Stimulated activated effector memory CD8-positive, alpha-beta T cell treated with anti-CD3 and anti-CD28 coated beads, Interleukin-12 subunit alpha, Interleukin-12 subunit beta, amount 100 ng/mL, for 72 hours (primary cell): ENCODE data around the gene CCL4.

Source experiments
- ATAC-seq: fragments of 150-1000 bp; cut with Tn5 transposase; 2 replicates; pipeline ENCODE4 v1.10.0; 2021
- DNase-seq, 2 donors: peaks; one replicate each; pipeline ENCODE4 v3.0.0; 2021 to 2022; ENCODE audit warnings: low spot score in 2 of 2
- H3K27ac Mint-ChIP-seq: one replicate; pipeline ENCODE4 v1.8.0; 2022; ENCODE audit warnings: mild to moderate bottlenecking, mixed read lengths
- H3K36me3 Mint-ChIP-seq: one replicate; pipeline ENCODE4 v1.8.0; 2022; ENCODE audit warnings: mild to moderate bottlenecking, mixed read lengths
- H3K4me1 Mint-ChIP-seq: one replicate; pipeline ENCODE4 v1.8.0; 2022; ENCODE audit warnings: mixed read lengths
- H3K4me3 Mint-ChIP-seq: one replicate; pipeline ENCODE4 v1.8.0; 2022; ENCODE audit warnings: mild to moderate bottlenecking, mixed read lengths
- H3K9me3 Mint-ChIP-seq: one replicate; pipeline ENCODE4 v1.8.0; 2022; ENCODE audit warnings: mixed read lengths

The CCL4 gene

GRCh38 chr17:36135465-36135864, 31.8 kb downstream of the CCL4 start:
- no peak for ATAC-seq
- peaks cover 35% of the 10 kb centered on the region for H3K4me1 Mint-ChIP-seq
- no peaks in the 10 kb centered on the region for H3K9me3 Mint-ChIP-seq
- H3K4me3 Mint-ChIP-seq: no peak overlapping the region
- H3K27ac Mint-ChIP-seq: peak overlapping the region; percentile 67
- peaks cover 53% of the 10 kb centered on the region for H3K36me3 Mint-ChIP-seq
- no peak for DNase-seq

GRCh38 chr17:36136036-36136435, 32.4 kb downstream of the CCL4 start:
- Mint-ChIP-seq H3K4me3 (no peak overlapping the region), H3K27ac (peak overlapping the region; percentile 67), H3K4me1 (peaks cover 38% of the 10 kb centered on the region), H3K36me3 (peaks cover 47% of the 10 kb centered on the region), H3K9me3 (no peaks in the 10 kb centered on the region)
- DNase-seq: no peak
- ATAC-seq: no peak

DNA sequence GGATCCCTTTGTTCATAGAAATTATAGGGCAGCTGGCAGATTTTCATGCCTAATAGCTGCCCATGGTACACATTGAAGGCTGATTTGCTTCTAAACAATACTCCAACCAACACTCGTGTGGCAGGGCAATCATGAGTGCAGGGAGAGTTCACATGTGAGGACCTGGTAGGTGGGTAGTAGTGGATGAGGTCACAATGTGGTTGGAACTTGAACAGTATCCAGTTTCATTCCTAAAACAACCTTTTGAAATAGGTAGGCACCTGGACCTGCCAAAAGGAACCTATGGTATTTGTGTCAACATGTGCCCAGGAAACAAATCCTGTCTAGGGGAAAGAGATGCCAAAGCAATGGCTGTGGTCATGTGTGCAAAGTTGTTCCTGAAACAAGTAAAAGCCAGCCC, 32.8 kb downstream of the CCL4 start:
- Mint-ChIP-seq H3K36me3 (peaks cover 43% of the 10 kb centered on the region), H3K4me3 (no peak overlapping the region), H3K9me3 (no peaks in the 10 kb centered on the region), H3K4me1 (peaks cover 42% of the 10 kb centered on the region), H3K27ac (peak overlapping the region; percentile 67)
- DNase-seq: no peak
- no peak for ATAC-seq

GRCh38 chr17:36142235-36142634, 38.6 kb downstream of the CCL4 start:
- Mint-ChIP-seq H3K9me3 (no peaks in the 10 kb centered on the region), H3K4me1 (peaks cover 51% of the 10 kb centered on the region), H3K36me3 (peaks cover 6% of the 10 kb centered on the region), H3K27ac (no peak overlapping the region), H3K4me3 (no peak overlapping the region)
- DNase-seq (no peak), ATAC-seq (no peak)

GRCh38 chr17:36142806-36143205, 39.2 kb downstream of the CCL4 start:
- DNase-seq: peak in 1 of 2 donors; percentile 38
- H3K4me3 Mint-ChIP-seq: no peak overlapping the region
- ATAC-seq: no peak
- no peak overlapping the region for H3K27ac Mint-ChIP-seq
- no peaks in the 10 kb centered on the region for H3K9me3 Mint-ChIP-seq
- peaks cover 11% of the 10 kb centered on the region for H3K36me3 Mint-ChIP-seq
- H3K4me1 Mint-ChIP-seq: peaks cover 53% of the 10 kb centered on the region

GRCh38 chr17:36144014-36144413, 40.4 kb downstream of the CCL4 start:
- Mint-ChIP-seq H3K27ac (peak overlapping the region; percentile 7), H3K4me3 (no peak overlapping the region), H3K9me3 (no peaks in the 10 kb centered on the region), H3K4me1 (peaks cover 55% of the 10 kb centered on the region), H3K36me3 (peaks cover 19% of the 10 kb centered on the region)
- DNase-seq (peak in 1 of 2 donors; percentile 34), ATAC-seq (no peak)

- Mint-ChIP-seq H3K4me1 (peaks cover 64% of the 10 kb centered on the region), H3K27ac (peak overlapping the region; percentile 83), H3K36me3 (peaks cover 21% of the 10 kb centered on the region), H3K4me3 (peak overlapping the region; percentile 78), H3K9me3 (no peaks in the 10 kb centered on the region)
- no peak for ATAC-seq
- DNase-seq: peak in 1 of 2 donors; percentile 34
Observed at GRCh38 chr17:36144981-36145729, 41.5 kb downstream of the CCL4 start.

DNA sequence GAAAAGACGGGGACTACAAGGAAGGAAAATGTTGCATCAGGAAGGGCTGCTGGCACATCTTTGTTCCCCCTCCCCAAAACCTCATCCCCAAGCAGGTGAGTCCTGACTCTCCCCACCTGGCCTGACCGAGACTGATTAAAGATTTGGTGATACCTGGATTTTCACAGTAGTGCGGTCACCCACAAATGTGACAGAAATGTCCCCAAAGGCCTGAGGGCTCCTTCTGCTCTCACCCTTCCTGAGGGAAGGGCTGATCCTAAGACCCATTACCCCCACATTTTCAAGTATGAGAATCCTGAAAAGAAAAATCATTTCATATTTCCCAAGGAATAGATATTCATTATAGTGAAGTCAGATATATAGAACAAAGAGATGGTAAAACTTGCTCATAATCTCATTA, 44.0 kb downstream of the CCL4 start:
- H3K27ac Mint-ChIP-seq: peak overlapping the region; percentile 63
- DNase-seq (peak in 1 of 2 donors; percentile 44), ATAC-seq (no peak)
- peak overlapping the region; percentile 78 for H3K4me3 Mint-ChIP-seq
- peaks cover 51% of the 10 kb centered on the region for H3K4me1 Mint-ChIP-seq
- peaks cover 21% of the 10 kb centered on the region for H3K36me3 Mint-ChIP-seq
- no peaks in the 10 kb centered on the region for H3K9me3 Mint-ChIP-seq

DNA sequence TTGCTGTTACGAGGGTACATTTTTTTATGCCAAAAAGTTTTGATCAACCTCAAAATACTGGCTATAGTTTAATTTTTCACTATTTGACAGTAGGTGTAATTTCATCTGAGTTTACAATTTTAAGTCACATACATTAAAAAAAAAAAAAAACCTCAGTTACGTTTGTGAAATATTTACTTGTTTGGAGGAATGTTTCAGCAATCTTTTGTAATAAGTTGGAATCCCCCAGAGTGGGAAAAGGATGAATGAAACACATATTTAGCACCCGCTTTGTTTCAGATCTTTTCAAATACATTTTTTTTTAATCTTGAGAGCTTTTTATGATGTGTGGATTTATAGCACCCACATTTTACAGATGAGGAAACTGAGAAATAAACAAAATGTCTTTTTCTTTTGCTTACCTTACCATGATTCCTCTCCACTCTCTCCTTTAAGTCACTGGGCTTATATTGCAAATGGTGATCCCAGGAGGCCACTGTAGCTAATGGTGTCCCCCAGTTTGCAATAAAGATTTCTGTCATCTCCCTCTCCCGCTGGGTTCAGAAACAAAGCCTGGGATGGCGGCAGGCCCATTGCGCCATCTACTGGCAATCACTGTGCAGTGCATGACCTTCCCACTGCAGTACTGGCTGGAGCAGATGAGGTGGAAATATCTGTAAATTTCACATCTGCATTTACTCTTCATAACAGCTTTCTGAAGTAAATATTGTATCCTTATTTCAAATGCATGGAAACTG, 45.1 kb downstream of the CCL4 start:
- H3K27ac Mint-ChIP-seq: peak overlapping the region; percentile 94
- peak overlapping the region; percentile 78 for H3K4me3 Mint-ChIP-seq
- H3K36me3 Mint-ChIP-seq: peaks cover 21% of the 10 kb centered on the region
- ATAC-seq (peak; percentile 94), DNase-seq (peak; percentile 73 to 84)
- H3K4me1 Mint-ChIP-seq: peaks cover 56% of the 10 kb centered on the region
- H3K9me3 Mint-ChIP-seq: no peaks in the 10 kb centered on the region

GRCh38 chr17:36149296-36149820, 45.7 kb downstream of the CCL4 start:
- Mint-ChIP-seq H3K9me3 (no peaks in the 10 kb centered on the region), H3K36me3 (peaks cover 21% of the 10 kb centered on the region), H3K27ac (peak overlapping the region; percentile 94), H3K4me1 (peaks cover 58% of the 10 kb centered on the region), H3K4me3 (peak overlapping the region; percentile 78)
- ATAC-seq: peak; percentile 63
- DNase-seq: peak in 1 of 2 donors; percentile 47

DNA sequence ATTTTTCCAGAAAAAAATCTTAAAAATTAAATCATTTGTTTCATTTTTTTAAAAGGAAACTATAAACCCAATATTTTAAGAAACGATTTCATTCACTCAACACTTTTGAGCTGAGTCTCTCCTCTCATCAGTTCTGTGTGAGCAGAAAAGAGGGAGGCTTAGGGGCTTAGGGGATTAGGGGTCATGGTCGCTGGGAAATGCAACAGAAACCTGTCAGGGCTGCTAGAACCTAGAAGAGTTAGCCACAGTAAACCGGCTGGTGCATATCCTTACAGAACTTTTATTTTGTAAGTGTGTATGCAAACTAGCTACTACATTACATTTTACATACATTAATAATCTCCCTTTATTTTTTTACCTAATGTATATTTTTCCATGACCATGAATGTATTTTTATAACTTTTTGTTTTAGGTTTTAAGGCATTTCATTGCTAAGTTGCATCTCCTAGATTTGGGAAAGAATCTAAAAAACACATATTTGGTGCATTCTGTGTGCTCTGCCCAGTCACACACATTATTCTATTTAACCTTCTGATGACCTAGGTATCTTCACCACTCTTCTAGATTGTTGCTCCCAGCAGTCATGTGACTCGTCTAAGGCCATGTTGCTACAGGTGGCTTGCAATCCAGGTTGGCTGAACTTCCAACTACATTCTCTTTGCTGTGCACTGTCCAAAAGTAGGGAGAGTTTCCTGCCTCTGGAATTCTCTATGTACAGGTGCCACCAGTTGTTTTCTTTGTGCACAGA, 48.4 kb downstream of the CCL4 start:
- ATAC-seq: no peak
- no peak for DNase-seq
- Mint-ChIP-seq H3K9me3 (no peaks in the 10 kb centered on the region), H3K36me3 (peaks cover 15% of the 10 kb centered on the region), H3K27ac (no peak overlapping the region), H3K4me3 (no peak overlapping the region), H3K4me1 (peaks cover 41% of the 10 kb centered on the region)

DNA sequence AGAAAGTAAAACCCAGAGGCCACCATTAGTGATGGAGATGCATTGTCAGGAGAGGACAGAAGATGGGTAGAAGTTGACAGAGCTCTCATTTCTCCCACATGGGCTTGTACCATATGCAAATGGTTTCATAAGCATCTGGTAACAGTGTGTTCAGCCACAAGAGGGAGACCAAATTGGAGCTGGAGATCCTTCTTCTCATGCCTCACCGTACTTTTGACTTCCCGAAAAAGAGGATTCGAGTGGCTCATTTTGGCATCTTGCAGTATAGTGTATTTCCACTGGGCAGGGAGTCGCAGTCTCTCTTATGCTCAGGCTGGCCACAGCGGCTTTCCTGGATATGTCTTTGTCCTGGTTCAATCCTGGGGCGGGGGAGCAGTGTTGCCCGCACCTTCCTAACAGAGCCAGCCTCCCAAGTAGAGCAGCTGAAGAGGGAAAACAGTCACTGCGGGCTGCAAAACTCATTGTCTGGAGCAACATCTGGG, 49.1 kb downstream of the CCL4 start:
- H3K27ac Mint-ChIP-seq: no peak overlapping the region
- H3K36me3 Mint-ChIP-seq: peaks cover 12% of the 10 kb centered on the region
- H3K4me1 Mint-ChIP-seq: peaks cover 37% of the 10 kb centered on the region
- ATAC-seq (no peak), DNase-seq (no peak)
- H3K4me3 Mint-ChIP-seq: no peak overlapping the region
- H3K9me3 Mint-ChIP-seq: no peaks in the 10 kb centered on the region

DNA sequence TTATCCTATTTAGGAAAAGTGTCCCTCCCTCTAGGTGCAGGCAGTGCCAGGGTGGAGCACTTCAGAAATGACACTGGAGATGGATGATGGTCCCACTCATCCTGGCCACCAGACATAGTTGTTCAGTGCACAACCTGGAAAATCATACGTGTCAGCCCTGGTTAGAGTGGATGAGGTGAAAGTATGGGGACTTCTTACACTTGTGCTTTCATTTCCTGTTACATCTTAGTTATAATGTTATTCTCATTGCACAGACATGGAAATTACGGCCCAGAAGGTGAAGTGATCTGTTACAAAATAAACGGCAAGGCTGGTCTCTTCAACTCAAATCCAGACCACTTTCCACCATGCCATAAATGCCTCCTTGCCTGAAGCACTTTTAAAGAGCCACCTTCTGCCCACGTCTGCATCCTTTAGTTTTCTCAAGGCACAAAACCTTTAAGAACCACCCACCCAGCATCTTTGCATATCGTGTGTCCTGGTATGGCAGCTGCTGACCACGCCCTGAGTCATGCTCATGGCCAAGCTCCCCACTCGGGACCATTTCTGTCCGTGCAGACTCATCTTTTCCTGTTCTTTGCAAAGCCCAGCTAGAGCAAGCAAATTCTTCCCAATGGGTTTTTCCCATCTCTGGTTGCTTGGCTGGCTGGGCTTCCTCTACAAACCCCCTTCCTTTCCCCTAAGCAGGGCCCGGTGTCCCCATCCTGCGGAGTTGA, 50.4 kb downstream of the CCL4 start:
- DNase-seq: no peak
- peak overlapping the region; percentile 6 for H3K4me3 Mint-ChIP-seq

More for the DNA sequence above, 50.4 kb downstream of the CCL4 start:
- Mint-ChIP-seq H3K36me3 (peaks cover 2% of the 10 kb centered on the region), H3K27ac (no peak overlapping the region), H3K4me1 (peaks cover 28% of the 10 kb centered on the region), H3K9me3 (no peaks in the 10 kb centered on the region)
- peak; percentile 67 for ATAC-seq
